GM23248 (cell line): Measurements from ENCODE around the gene ORM1. TPM values are rescaled to one million over a fixed set of nuclear protein-coding genes. Genes with fewer than 3 reads are reported as not detected.

Experiments
- DNase-seq: peaks from one replicate; pipeline ENCODE4 v3.0.0-alpha.2; 2015
- H2AFZ ChIP-seq: fragments of 200-600 bp; sonication (generic); 2 replicates; pipeline ENCODE4 v1.6.1; 2016; ENCODE audit warnings: antibody characterized with exemption
- H3F3A ChIP-seq: fragments of 200-600 bp; sonication (generic); 2 replicates; pipeline ENCODE4 v1.6.1; 2016; ENCODE audit warnings: mild to moderate bottlenecking, antibody characterized with exemption, mixed run types; ENCODE audit not compliant: insufficient read depth
- H3K27ac ChIP-seq: fragments of 200-600 bp; sonication (generic); 2 replicates; pipeline ENCODE4 v1.5.1; 2016; ENCODE audit warnings: mild to moderate bottlenecking
- H3K27me3 ChIP-seq: fragments of 200-600 bp; sonication (generic); replicated peaks from 2 replicates; pipeline ENCODE4 v1.6.1; 2016; ENCODE audit warnings: mild to moderate bottlenecking; ENCODE audit not compliant: insufficient read depth
- H3K36me3 ChIP-seq: fragments of 200-600 bp; sonication (generic); 2 replicates; pipeline ENCODE4 v1.6.1; 2016; ENCODE audit warnings: low read depth, mild to moderate bottlenecking
- H3K4me1 ChIP-seq: fragments of 200-600 bp; sonication (generic); 2 replicates; pipeline ENCODE4 v1.6.1; 2016; ENCODE audit warnings: mild to moderate bottlenecking; ENCODE audit not compliant: insufficient read depth
- H3K4me2 ChIP-seq: fragments of 200-600 bp; sonication (generic); one replicate; pipeline ENCODE4 v1.6.1; 2016; ENCODE audit warnings: mild to moderate bottlenecking; ENCODE audit not compliant: unreplicated experiment
- H3K4me3 ChIP-seq: fragments of 200-600 bp; sonication (generic); 2 replicates; pipeline ENCODE4 v1.5.1; 2016; ENCODE audit warnings: mild to moderate bottlenecking
- H3K79me2 ChIP-seq: fragments of 200-600 bp; sonication (generic); 2 replicates; pipeline ENCODE4 v1.6.1; 2016; ENCODE audit warnings: mild to moderate bottlenecking; ENCODE audit not compliant: insufficient read depth
- H3K9ac ChIP-seq: fragments of 200-600 bp; sonication (generic); 2 replicates; pipeline ENCODE4 v1.6.1; 2016; ENCODE audit warnings: mild to moderate bottlenecking
- H3K9me2 ChIP-seq: fragments of 200-600 bp; sonication (generic); 2 replicates; pipeline ENCODE4 v1.6.1; 2016; ENCODE audit warnings: mixed run types, mild to moderate bottlenecking, moderate library complexity; ENCODE audit not compliant: insufficient read depth
- H3K9me3 ChIP-seq: fragments of 200-600 bp; sonication (generic); one replicate; pipeline ENCODE4 v1.6.1; 2017; ENCODE audit warnings: low read depth
- H4K20me1 ChIP-seq: fragments of 200-600 bp; sonication (generic); 2 replicates; pipeline ENCODE4 v1.6.0; 2016; ENCODE audit not compliant: insufficient read depth
- EZH2 ChIP-seq: fragments of 200-600 bp; sonication (generic); IDR thresholded peaks from 2 replicates; pipeline ENCODE4 v1.6.1; 2018; ENCODE audit warnings: antibody characterized with exemption, mild to moderate bottlenecking; ENCODE audit not compliant: insufficient read depth, poor library complexity, severe bottlenecking
- EZH2phosphoT487 ChIP-seq: fragments of 200-600 bp; sonication (generic); IDR thresholded peaks from 2 replicates; pipeline ENCODE4 v1.6.1; 2018; ENCODE audit warnings: antibody characterized with exemption, moderate library complexity, mild to moderate bottlenecking, low read depth; ENCODE audit not compliant: insufficient read depth
- WGBS, 2 experiments: methylation state at CpG; one replicate each; pipeline ENCODE4 v1.1.6; 2015 to 2017; ENCODE audit warnings: low lambda C conversion rate in 2 of 2, low coverage in 1 of 2; ENCODE audit errors: missing lambda C conversion rate in 2 of 2; 5-methylcytosine and 5-hydroxymethylcytosine counted together
- in situ Hi-C: fragments of 300-500 bp; cut with MboI; formaldehyde crosslinking; loops from 2 replicates; pipeline ENCODE4 v1.15.0; 2020
- polyA plus RNA-seq: library from polyadenylated mRNA; unstranded; fragments of >200 nt; fragmentation: Nextera tagmentation; extraction: Ambion mirVana; gene quantifications from 2 replicates; pipeline ENCODE4 v1.2.1, GENCODE V29; 2016
- total RNA-seq: library from RNA; depleted of rRNA; stranded (reverse); fragments of >200 nt; shearing (Covaris generic); gene quantifications from 2 replicates; pipeline ENCODE4 v1.2.3, GENCODE V29; 2014

ORM1 gene
- total and polyA plus RNA-seq, 2 experiments from 2014 or later, result not detected

DNA sequence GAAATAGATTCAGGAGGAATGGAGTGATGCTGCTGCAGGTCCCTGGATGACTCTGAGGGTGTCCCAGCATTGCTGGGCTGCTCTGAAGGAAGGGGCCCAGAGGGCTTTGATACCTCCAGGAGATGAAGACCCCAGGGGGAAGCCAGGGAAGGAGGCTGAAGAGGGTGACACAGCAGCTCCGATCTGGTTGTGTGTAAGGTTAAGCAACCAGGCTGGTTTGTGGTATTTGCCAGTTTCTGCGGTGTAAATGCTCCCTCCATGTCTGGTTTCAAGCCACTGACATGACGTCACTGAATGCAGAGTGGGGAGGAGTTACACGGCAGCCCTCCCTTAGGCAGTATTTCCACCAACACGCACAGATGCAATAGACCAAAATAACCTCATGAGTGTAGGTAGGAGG, 40.0 kb upstream of the ORM1 start:
- 53 to 56% methylated on average over 5 of the region's 5 CpGs for WGBS, 2 experiments
- Histone ChIP-seq H3K9me3 (no peaks in the 10 kb centered on the region), H3K4me2 (no peak overlapping the region), H3K9me2 (no peaks in the 10 kb centered on the region), H3K4me3 (no peak overlapping the region), H3K4me1 (peaks cover 15% of the 10 kb centered on the region), H3K9ac (no peak overlapping the region), H4K20me1 (no peaks in the 10 kb centered on the region), H3K79me2 (no peaks in the 10 kb centered on the region), H3F3A (0 out of 2 replicates have a peak, but pooled peaks cover 6% of the 10 kb centered on the region), H3K27me3 (no peaks in the 10 kb centered on the region), H3K36me3 (no peaks in the 10 kb centered on the region), H2AFZ (no peak overlapping the region), H3K27ac (peak overlapping the region; percentile 21; the same call in 1 of the 2 replicates)
- DNase-seq, result peak; percentile 83
- TF ChIP-seq EZH2, result no peak
- no peak for TF ChIP-seq EZH2phosphoT487
- in situ Hi-C loops, result loop anchor here (10.0 kb wide), 1 partner anchor 178 kb away; no protein-coding TSS in a partner anchor

DNA sequence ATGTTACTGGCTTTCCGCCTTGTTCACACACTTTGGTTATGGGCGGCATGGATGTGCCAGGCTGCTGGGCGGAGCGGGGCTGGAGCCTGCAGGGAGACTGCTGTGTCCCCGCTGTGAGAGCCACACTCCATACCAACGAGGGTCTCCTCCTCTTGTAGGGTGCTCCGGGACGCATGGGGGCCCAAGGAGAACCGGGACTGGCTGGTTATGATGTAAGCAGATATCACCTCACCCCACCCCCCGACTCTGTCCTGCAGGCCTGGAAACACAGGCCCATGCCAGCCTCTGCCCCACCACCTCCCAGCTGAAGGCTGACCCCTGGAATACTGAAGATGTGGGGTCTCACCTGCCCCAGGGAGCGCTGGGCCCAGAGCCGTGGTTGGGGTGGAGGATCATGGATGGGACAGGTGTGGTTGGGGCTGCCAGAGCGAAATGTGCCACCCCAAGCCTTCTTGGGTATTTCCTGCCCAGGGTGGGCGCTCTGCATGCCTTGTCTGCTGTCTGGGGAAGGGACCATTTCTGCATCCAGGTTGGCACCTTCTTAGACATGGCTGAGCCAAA, 39.3 kb upstream of the ORM1 start:
- 96 to 97% methylated on average over 10 to 14 of the region's 14 CpGs for WGBS, 2 experiments
- Histone ChIP-seq H3K9me3 (no peaks in the 10 kb centered on the region), H2AFZ (no peak overlapping the region), H3K79me2 (no peaks in the 10 kb centered on the region), H3K9ac (no peak overlapping the region), H3K27me3 (no peaks in the 10 kb centered on the region), H3F3A (0 out of 2 replicates have a peak, but pooled peaks cover 5% of the 10 kb centered on the region), H3K4me1 (peaks cover 14% of the 10 kb centered on the region), H3K9me2 (no peaks in the 10 kb centered on the region), H3K36me3 (no peaks in the 10 kb centered on the region), H3K4me3 (no peak overlapping the region), H4K20me1 (no peaks in the 10 kb centered on the region), H3K4me2 (no peak overlapping the region), H3K27ac (no peak overlapping the region)
- in situ Hi-C loops, result loop anchor here (10.0 kb wide), 1 partner anchor 179 kb away; no protein-coding TSS in a partner anchor
- no peak for DNase-seq
- TF ChIP-seq EZH2 (no peak), EZH2phosphoT487 (no peak)

DNA sequence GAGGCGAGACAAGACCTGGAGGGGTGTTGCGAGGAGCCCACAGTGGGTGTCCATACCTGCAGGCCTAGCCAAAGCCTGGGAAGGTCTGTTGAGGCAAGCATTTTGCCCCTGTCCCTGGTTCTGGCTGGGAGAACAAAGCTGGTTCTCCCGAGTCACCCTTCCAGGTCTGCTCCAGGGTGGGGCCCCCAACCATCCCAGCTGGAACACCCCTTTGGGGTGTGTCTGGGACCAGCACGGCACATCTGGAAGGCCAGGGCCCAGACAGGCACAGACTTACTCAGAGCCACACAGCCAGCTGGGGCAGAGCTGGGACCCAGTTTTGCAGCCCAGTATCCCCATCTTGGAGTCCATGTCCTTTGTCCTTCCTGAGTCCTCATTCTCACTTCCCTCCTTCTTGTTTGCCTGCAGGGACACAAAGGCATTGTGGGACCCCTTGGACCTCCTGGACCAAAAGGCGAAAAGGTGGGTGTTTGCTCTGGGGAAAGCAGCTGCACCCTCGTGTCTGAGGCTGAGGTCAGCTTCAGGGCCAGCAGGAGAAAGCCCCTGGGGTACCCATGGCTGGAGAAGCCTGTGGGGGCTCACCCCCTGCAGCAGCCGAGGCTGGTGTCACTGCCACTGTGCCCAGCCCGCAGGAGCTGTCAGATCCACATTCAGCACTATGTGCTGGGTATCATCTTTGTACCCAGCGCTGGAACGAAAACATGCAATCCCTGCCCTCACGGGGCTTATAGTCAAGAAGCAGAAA, 38.4 kb upstream of the ORM1 start:
- Histone ChIP-seq H3F3A (0 out of 2 replicates have a peak, but pooled peaks cover 5% of the 10 kb centered on the region), H3K27me3 (no peaks in the 10 kb centered on the region), H3K9me2 (no peaks in the 10 kb centered on the region), H3K9ac (no peak overlapping the region), H3K36me3 (no peaks in the 10 kb centered on the region), H3K9me3 (no peaks in the 10 kb centered on the region), H3K79me2 (no peaks in the 10 kb centered on the region), H3K4me1 (peaks cover 14% of the 10 kb centered on the region), H4K20me1 (no peaks in the 10 kb centered on the region), H2AFZ (no peak overlapping the region), H3K27ac (no peak overlapping the region), H3K4me2 (no peak overlapping the region), H3K4me3 (no peak overlapping the region)
- 90 to 93% methylated on average over 10 to 11 of the region's 11 CpGs for WGBS, 2 experiments
- no peak for DNase-seq
- TF ChIP-seq EZH2phosphoT487 (no peak), EZH2 (no peak)
- in situ Hi-C loops, result loop anchor here (10.0 kb wide), 1 partner anchor 180 kb away; no protein-coding TSS in a partner anchor

GRCh38 chr9:114285166-114285867, 37.6 kb upstream of the ORM1 start:
- Histone ChIP-seq H4K20me1 (no peaks in the 10 kb centered on the region), H3K4me2 (peak overlapping the region; percentile 17), H3K9me2 (no peaks in the 10 kb centered on the region), H3K4me3 (no peak overlapping the region), H3K9me3 (no peaks in the 10 kb centered on the region), H3K27ac (no peak overlapping the region), H3K4me1 (peaks cover 14% of the 10 kb centered on the region), H3K27me3 (no peaks in the 10 kb centered on the region), H3F3A (0 out of 2 replicates have a peak, but pooled peaks cover 5% of the 10 kb centered on the region), H2AFZ (no peak overlapping the region), H3K79me2 (no peaks in the 10 kb centered on the region), H3K9ac (no peak overlapping the region), H3K36me3 (no peaks in the 10 kb centered on the region)
- WGBS, 2 experiments, result 7 to 10% methylated on average over 18 to 20 of the region's 20 CpGs
- DNase-seq, result peak; percentile 93
- in situ Hi-C loops, result loop anchor here (10.0 kb wide), 1 partner anchor 181 kb away; no protein-coding TSS in a partner anchor
- TF ChIP-seq EZH2phosphoT487 (no peak), EZH2 (no peak)
